G401 (cell line): Measurements from ENCODE around the gene PDSS2. TPM values are rescaled to one million over a fixed set of nuclear protein-coding genes. Genes with fewer than 3 reads are reported as not detected.
A peak's percentile ranks its signal among the peaks of the same experiment; 100 is the strongest.

Experiments used
- DNase-seq: peaks from one replicate; pipeline ENCODE4 v3.0.0-alpha.2; 2015; ENCODE audit warnings: low spot score
- in situ Hi-C: cut with HindIII; loops from 2 replicates; pipeline ENCODE4 v1.10.0; 2016; ENCODE audit warnings: low sequenced_read_pairs, mixed read lengths
- total RNA-seq: library from RNA; depleted of rRNA; stranded (reverse); fragments of >200 nt; shearing (Covaris generic); gene quantifications from 2 replicates; pipeline ENCODE4 v1.2.3, GENCODE V29; 2014

PDSS2 gene
- total RNA-seq, 1 experiment from 2014 or later = 17.5 TPM

DNA sequence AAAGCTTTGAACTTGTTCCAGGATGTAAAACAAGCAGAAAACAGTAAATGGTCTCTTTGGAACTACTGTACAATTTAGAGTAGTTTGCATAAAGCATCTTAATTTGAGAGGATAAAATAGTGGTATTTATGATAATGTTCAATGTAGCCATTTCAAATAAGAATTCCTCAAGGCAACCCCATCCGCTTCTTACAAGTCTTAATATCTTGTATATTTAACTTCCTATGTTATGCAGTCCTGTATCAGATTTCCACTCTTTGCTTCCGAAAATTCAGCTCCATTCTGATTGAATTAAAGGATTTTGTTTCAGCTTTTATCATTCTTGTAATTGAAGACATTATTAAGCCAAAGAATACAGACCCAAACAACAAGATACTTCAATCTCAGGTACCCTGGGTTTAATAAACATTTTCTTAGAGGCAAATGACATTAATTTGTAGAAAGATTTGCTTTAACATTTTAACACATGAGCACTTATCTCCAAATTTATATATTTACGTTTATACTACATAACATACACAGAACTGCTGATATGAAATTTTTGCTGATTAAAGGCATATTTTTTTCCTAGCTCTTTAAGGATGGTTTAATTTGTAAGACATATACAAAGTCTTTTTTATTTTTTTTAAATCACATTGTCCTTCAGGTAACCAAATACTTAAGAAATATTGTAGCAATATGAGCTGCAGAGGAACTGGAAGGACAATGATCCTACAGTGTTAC, 213.0 kb downstream of the PDSS2 start:
- no peak for DNase-seq
- in situ Hi-C loops = no loop called here

- in situ Hi-C loops = no loop called here
- peak; percentile 58 for DNase-seq
Observed at GRCh38 chr6:107244742-107245480, 214.5 kb downstream of the PDSS2 start.

- no peak for DNase-seq
- in situ Hi-C loops = no loop called here
Observed at GRCh38 chr6:107244082-107244741, 215.2 kb downstream of the PDSS2 start.

DNA sequence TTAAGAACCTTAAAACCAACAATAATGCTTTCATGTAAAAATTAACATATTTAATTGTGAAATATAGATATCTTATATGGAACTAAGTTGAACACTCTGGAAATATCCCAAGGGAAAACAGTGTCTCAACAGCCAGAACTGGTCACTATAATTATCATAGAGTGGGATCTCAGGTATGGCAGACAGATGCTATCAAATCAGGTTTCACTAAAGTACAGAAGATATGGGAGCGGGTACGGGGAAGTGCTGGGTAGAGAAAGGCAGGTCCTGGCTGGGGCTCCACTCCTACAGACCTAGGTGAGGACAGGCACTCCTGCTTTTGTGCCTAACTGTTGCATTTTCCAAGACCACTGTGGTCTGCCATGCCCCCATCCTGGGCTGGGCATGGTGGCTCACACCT, 215.9 kb downstream of the PDSS2 start:
- in situ Hi-C loops = no loop called here
- DNase-seq = no peak

GRCh38 chr6:107237992-107238660, 221.2 kb downstream of the PDSS2 start:
- in situ Hi-C loops = no loop called here
- no peak for DNase-seq

DNA sequence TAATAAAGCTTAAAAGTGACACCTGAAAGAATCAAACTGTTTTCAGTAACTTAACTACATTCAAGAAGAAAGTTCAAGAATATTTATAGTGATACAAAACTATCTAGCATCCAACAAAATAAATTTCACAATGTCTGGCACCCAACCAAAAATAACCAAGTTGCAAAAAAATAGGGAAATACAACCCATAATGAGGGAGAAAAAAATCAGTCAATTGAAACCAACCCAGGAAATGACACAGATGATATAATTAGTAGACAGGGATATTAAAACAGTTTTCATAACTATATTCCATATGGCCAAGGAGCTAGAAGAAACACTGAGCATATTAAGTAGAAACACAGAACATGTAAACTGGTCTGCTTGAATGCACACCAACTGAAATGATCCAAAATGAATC, 223.9 kb downstream of the PDSS2 start:
- in situ Hi-C loops = no loop called here
- no peak for DNase-seq

DNA sequence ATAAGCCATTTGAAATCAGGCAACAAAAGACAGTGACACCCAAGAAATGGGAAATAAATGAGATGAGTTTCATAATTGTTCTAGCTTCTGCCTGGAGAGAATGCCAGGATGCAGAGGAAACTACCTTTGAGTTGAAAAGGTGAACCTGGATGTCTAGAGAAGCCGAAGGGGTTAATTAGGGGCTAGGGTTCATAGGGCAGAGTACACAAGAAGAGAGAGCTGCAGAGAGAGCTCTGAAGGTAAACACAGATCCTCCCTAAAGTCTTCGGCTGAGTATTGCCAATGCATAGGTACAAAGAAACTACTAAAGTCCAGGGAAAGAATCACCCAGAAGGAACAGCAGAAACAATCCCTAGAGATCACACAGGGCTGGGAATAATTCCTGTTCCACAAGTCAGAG, 224.4 kb downstream of the PDSS2 start:
- in situ Hi-C loops = no loop called here
- DNase-seq = no peak

- in situ Hi-C loops = no loop called here
- no peak for DNase-seq
Observed at GRCh38 chr6:107231243-107231642, 228.1 kb downstream of the PDSS2 start.

DNA sequence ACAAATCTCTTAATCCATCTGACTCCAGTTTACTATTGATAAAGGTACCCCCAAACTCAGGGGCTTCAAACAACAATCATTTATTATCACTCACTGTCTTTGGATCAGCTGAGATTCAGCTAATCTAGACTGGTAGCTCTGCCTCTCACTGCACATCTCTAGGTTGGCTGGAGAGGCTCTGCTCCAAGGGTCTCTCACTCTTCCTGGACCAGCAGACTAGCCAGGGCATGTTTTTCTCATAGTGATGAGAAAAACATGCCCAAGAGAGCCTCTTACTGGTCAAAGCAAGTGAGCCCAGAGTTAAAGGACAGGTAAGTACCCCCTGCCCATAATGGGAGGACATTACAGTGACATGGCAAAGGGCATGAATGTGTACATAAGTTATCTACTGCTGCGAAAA, 228.9 kb downstream of the PDSS2 start:
- in situ Hi-C loops = no loop called here
- no peak for DNase-seq

- DNase-seq = no peak
- in situ Hi-C loops = no loop called here
Observed at GRCh38 chr6:107230024-107230423, 229.3 kb downstream of the PDSS2 start.

DNA sequence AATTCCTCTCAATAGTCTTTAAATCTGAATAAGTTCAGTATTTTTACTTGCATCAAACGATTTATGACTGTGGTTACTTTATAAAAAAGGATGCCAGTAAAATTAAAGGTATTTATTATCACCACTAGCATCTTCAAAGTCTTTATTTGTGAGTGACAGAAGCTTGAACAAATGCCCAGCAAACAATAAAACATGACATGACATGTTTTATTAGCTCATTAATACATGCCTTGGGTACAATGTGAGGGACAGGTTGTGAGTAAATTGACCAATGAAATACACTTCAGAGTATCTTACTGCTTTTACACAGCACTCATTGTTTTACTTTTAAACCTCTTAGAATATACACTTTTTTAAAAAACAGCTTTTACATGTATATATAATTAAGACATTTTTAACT, 230.6 kb downstream of the PDSS2 start:
- in situ Hi-C loops = no loop called here
- no peak for DNase-seq

- in situ Hi-C loops = no loop called here
- DNase-seq = no peak
Observed at GRCh38 chr6:107221519-107221918, 237.8 kb downstream of the PDSS2 start.

DNA sequence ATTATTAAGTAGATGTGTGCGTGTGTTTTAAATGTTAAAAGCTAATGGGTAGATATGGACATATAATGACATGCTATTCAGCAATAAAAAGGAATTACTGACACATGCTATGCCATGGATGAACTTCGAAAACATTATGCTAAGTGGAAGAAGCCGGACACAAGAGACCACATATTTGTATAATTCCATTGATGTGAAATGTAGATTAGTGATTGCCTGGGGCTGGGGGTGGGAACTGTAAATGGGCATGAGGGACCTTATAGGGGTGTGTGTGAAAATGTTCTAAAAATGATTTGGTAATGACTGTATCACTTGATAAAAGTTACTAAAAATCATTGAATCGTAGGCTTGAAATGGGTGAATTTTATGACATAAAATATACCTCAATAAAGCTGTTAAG, 239.5 kb downstream of the PDSS2 start:
- in situ Hi-C loops = no loop called here
- no peak for DNase-seq

GRCh38 chr6:107218142-107218541, 241.2 kb downstream of the PDSS2 start:
- in situ Hi-C loops = no loop called here
- DNase-seq = no peak

- DNase-seq = no peak
- in situ Hi-C loops = no loop called here
Observed at GRCh38 chr6:107217248-107217647, 242.1 kb downstream of the PDSS2 start.

DNA sequence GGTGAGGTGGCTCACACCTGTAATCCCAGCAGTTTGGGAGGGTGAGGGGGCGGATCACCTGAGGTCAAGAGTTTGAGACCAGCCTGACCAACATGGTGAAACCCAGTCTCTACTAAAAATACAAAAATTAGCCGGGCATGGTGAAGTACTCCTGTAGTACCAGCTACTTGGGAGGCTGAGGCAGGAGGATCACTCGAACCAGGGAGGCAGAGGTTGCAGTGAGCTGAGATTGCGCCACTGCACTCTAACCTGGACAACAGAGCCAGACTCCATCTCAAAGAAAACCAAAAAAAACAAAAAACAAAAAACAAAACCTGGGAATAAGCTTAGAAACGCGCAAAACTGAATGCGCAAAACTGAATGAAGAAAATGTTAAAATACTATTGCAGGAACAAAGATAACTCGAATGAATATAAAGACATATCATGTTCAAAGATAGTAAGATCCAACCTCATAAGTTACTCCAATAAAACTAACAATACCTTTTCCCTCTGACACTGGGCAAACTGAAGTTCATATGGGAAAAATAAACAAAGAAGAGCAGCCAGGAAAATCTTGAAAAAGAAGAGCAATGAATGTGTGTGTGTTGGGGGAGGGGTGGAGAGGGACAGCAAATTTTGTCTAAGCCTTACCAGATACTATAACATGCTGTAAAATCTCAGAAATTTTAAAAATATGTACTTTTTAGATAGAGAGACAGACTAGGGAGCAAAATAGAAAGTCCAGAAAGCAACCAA, 243.0 kb downstream of the PDSS2 start:
- in situ Hi-C loops = no loop called here

GRCh38 chr6:107215334-107215733, 244.0 kb downstream of the PDSS2 start:
- in situ Hi-C loops = no loop called here
- no peak for DNase-seq

More for the DNA sequence above, 243.0 kb downstream of the PDSS2 start:
- no peak for DNase-seq

GRCh38 chr6:107214655-107215054, 244.7 kb downstream of the PDSS2 start:
- DNase-seq = no peak
- in situ Hi-C loops = no loop called here
